Measurements from ENCODE around the gene EME1.

The EME1 gene

GRCh38 chr17:50348522-50349242, 24.3 kb upstream of the EME1 start:
- no peak overlapping the region for H3K4me3 ChIP-seq (ENCODE audit: low read depth, low read length)
- TF ChIP-seq CTCF (conservative IDR thresholded peaks at IDR 0.05; ENCODE audit: low read depth, low read length): no peak
- DNase-seq (ENCODE audit: low read depth): peak; percentile 34

- no peak overlapping the region for H3K4me3 ChIP-seq (ENCODE audit: low read depth, low read length)
- no peak for DNase-seq (ENCODE audit: low read depth)
- no peak for TF ChIP-seq CTCF (conservative IDR thresholded peaks at IDR 0.05; ENCODE audit: low read depth, low read length)
Measured at GRCh38 chr17:50349243-50349600, 23.8 kb upstream of the EME1 start.

- TF ChIP-seq CTCF (conservative IDR thresholded peaks at IDR 0.05; ENCODE audit: low read depth, low read length): no peak
- no peak overlapping the region for H3K4me3 ChIP-seq (ENCODE audit: low read depth, low read length)
- DNase-seq (ENCODE audit: low read depth): no peak
Measured at GRCh38 chr17:50350733-50351132, 22.3 kb upstream of the EME1 start.

- no peak overlapping the region for H3K4me3 ChIP-seq (ENCODE audit: low read depth, low read length)
- no peak for TF ChIP-seq CTCF (conservative IDR thresholded peaks at IDR 0.05; ENCODE audit: low read depth, low read length)
- no peak for DNase-seq (ENCODE audit: low read depth)
Measured at GRCh38 chr17:50352072-50352692, 20.8 kb upstream of the EME1 start.

GRCh38 chr17:50352693-50353599, 20.1 kb upstream of the EME1 start:
- no peak overlapping the region for H3K4me3 ChIP-seq (ENCODE audit: low read depth, low read length)
- DNase-seq (ENCODE audit: low read depth): no peak
- TF ChIP-seq CTCF (conservative IDR thresholded peaks at IDR 0.05; ENCODE audit: low read depth, low read length): no peak

- DNase-seq (ENCODE audit: low read depth): no peak
- TF ChIP-seq CTCF (conservative IDR thresholded peaks at IDR 0.05; ENCODE audit: low read depth, low read length): no peak
- no peak overlapping the region for H3K4me3 ChIP-seq (ENCODE audit: low read depth, low read length)
Measured at GRCh38 chr17:50353600-50354195, 19.3 kb upstream of the EME1 start.

Data from choroid plexus epithelial cell (primary cell).